ENCODE results near the gene NTM. TPM values are rescaled to one million over a fixed set of nuclear protein-coding genes. Genes with fewer than 3 reads are reported as not detected.

Gene NTM
- total RNA-seq, 2 donors from 2014 or later: 1.7 to 3.6 TPM

DNA sequence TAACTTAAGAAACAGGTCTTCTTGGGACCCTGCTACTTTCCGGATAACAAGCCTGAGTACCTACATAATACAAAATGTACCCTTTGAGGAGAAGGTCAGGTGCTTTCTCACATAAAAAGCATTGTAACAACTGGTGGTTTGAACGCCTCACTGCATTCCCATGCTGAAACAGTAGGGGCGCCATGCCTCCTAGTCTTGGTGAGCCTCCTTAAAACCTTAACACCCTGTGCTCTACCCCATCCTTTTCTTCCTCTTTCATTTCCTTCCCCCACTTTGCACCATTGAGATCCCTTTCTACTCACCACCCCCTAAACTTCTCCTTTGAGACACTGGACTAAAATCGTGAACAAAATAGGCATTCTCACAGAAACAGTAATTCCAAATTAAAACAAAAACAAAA lies 729.3 kb downstream of the NTM start:
- Mint-ChIP-seq H3K36me3 (ENCODE audit: low read depth) (no peaks in the 10 kb centered on the region), H3K27me3 (ENCODE audit: insufficient read depth) (no peaks in the 10 kb centered on the region), H3K9me3 (no peaks in the 10 kb centered on the region), H3K4me3 (no peak overlapping the region), H3K27ac (no peak overlapping the region), H3K4me1 (peaks cover 3% of the 10 kb centered on the region)
- TF ChIP-seq, protein P1, sequence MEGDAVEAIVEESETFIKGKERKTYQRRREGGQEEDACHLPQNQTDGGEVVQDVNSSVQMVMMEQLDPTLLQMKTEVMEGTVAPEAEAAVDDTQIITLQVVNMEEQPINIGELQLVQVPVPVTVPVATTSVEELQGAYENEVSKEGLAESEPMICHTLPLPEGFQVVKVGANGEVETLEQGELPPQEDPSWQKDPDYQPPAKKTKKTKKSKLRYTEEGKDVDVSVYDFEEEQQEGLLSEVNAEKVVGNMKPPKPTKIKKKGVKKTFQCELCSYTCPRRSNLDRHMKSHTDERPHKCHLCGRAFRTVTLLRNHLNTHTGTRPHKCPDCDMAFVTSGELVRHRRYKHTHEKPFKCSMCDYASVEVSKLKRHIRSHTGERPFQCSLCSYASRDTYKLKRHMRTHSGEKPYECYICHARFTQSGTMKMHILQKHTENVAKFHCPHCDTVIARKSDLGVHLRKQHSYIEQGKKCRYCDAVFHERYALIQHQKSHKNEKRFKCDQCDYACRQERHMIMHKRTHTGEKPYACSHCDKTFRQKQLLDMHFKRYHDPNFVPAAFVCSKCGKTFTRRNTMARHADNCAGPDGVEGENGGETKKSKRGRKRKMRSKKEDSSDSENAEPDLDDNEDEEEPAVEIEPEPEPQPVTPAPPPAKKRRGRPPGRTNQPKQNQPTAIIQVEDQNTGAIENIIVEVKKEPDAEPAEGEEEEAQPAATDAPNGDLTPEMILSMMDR (conservative IDR thresholded peaks at IDR 0.05): peak; percentile 85
- no peak overlapping the region for H3K4me3 ChIP-seq (ENCODE audit: low read length)
- 62 to 65% methylated on average over 4 of the region's 4 CpGs for WGBS, 2 experiments (ENCODE audit: insufficient coverage in 1 of 2, insufficient read length in 1 of 2)
- no peak overlapping the region for H3K27ac ChIP-seq (ENCODE audit: low read depth, low read length)
- peak; percentile 86 for DNase-seq
- no peaks in the 10 kb centered on the region for H3K36me3 ChIP-seq (ENCODE audit: control insufficient read depth, insufficient read depth, low read length)
- no peaks in the 10 kb centered on the region for H3K4me1 ChIP-seq (ENCODE audit: control insufficient read depth, insufficient read depth, low read length)
- H3K27me3 ChIP-seq (ENCODE audit: control insufficient read depth, insufficient read depth, low read length, poor library complexity, severe bottlenecking): no peaks in the 10 kb centered on the region
- no peaks in the 10 kb centered on the region for H3K9me3 ChIP-seq (ENCODE audit: control insufficient read depth, low read length)
- H3K9ac ChIP-seq (ENCODE audit: extremely low read depth, low read length, poor library complexity, severe bottlenecking): no peak overlapping the region

- Mint-ChIP-seq H3K9me3 (peaks cover 4% of the 10 kb centered on the region), H3K4me3 (no peak overlapping the region), H3K36me3 (ENCODE audit: low read depth) (no peaks in the 10 kb centered on the region), H3K4me1 (peaks cover 3% of the 10 kb centered on the region), H3K27me3 (ENCODE audit: insufficient read depth) (no peaks in the 10 kb centered on the region), H3K27ac (no peak overlapping the region)
- H3K4me1 ChIP-seq (ENCODE audit: control insufficient read depth, insufficient read depth, low read length): no peaks in the 10 kb centered on the region
- no peak overlapping the region for H3K4me3 ChIP-seq (ENCODE audit: low read length)
- no peak overlapping the region for H3K27ac ChIP-seq (ENCODE audit: low read depth, low read length)
- WGBS, 2 experiments (ENCODE audit: insufficient coverage in 1 of 2, insufficient read length in 1 of 2): 75 to 89% methylated on average over 2 to 4 of the region's 5 CpGs
- no peak overlapping the region for H3K9ac ChIP-seq (ENCODE audit: extremely low read depth, low read length, poor library complexity, severe bottlenecking)
- no peak for DNase-seq
- no peaks in the 10 kb centered on the region for H3K9me3 ChIP-seq (ENCODE audit: control insufficient read depth, low read length)
- TF ChIP-seq, protein P1 (conservative IDR thresholded peaks at IDR 0.05): no peak
- H3K36me3 ChIP-seq (ENCODE audit: control insufficient read depth, insufficient read depth, low read length): no peaks in the 10 kb centered on the region
- no peaks in the 10 kb centered on the region for H3K27me3 ChIP-seq (ENCODE audit: control insufficient read depth, insufficient read depth, low read length, poor library complexity, severe bottlenecking)
These were observed 730.2 kb downstream of the NTM start for GRCh38 chr11:132100583-132100982.

DNA sequence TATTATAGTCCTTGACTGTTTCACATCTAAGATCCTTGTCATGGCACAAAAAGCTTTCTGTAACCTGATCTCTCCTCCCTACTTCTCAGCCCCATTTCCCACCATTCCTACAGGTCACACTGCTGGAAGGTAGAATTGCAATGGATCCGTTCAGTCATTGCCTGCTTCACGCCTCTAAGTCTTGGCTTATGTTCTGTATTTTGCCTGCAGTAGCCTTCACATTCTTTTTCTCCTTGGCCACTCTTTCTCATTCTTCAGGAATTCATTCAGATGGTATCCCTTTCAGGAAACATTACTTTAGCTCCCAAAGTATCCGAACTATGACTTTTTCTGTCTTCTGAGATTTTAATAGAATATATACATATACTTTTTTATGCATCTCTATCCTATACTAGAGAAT lies 731.5 kb downstream of the NTM start:
- DNase-seq: peak; percentile 24
- H3K36me3 ChIP-seq (ENCODE audit: control insufficient read depth, insufficient read depth, low read length): no peaks in the 10 kb centered on the region
- Mint-ChIP-seq H3K27me3 (ENCODE audit: insufficient read depth) (peaks cover 1% of the 10 kb centered on the region), H3K27ac (no peak overlapping the region), H3K4me1 (peaks cover 3% of the 10 kb centered on the region), H3K4me3 (no peak overlapping the region), H3K9me3 (peaks cover 4% of the 10 kb centered on the region), H3K36me3 (ENCODE audit: low read depth) (no peaks in the 10 kb centered on the region)
- no peaks in the 10 kb centered on the region for H3K27me3 ChIP-seq (ENCODE audit: control insufficient read depth, insufficient read depth, low read length, poor library complexity, severe bottlenecking)
- H3K4me3 ChIP-seq (ENCODE audit: low read length): no peak overlapping the region
- H3K9ac ChIP-seq (ENCODE audit: extremely low read depth, low read length, poor library complexity, severe bottlenecking): no peak overlapping the region
- H3K4me1 ChIP-seq (ENCODE audit: control insufficient read depth, insufficient read depth, low read length): no peaks in the 10 kb centered on the region
- TF ChIP-seq, protein P1 (conservative IDR thresholded peaks at IDR 0.05): no peak
- no peak overlapping the region for H3K27ac ChIP-seq (ENCODE audit: low read depth, low read length)
- H3K9me3 ChIP-seq (ENCODE audit: control insufficient read depth, low read length): no peaks in the 10 kb centered on the region
- 86 to 100% methylated on average over 2 of the region's 3 CpGs for WGBS, 2 experiments (ENCODE audit: insufficient coverage in 1 of 2, insufficient read length in 1 of 2)
